ENCODE results near the gene MED27.

MED27 gene

DNA sequence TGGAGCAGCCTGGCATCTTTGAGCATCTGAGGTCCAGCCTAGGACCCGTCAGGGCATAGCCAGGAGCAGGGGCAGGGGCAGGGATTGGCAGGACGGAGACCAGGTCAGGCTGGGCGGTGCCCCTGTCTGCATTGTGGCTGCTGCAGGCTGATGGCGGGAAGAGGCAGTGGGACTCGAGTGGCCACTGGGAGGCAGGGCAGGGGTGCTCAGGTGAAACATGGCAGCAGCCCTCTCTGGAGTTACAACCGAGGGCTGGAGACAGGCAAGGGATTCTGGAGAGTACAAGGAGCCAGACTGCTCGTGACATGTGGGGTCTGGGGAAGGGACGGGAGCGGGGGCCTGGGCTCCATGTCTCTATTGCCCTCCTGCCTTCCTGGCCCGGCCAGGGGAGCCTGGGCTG lies 242.4 kb downstream of the MED27 start:
- DNase-seq (ENCODE audit: low spot score in 2 of 2): no peak
- Mint-ChIP-seq H3K27ac (ENCODE audit: low read depth) (no peak overlapping the region), H3K27me3 (peaks cover 35% of the 10 kb centered on the region)

DNA sequence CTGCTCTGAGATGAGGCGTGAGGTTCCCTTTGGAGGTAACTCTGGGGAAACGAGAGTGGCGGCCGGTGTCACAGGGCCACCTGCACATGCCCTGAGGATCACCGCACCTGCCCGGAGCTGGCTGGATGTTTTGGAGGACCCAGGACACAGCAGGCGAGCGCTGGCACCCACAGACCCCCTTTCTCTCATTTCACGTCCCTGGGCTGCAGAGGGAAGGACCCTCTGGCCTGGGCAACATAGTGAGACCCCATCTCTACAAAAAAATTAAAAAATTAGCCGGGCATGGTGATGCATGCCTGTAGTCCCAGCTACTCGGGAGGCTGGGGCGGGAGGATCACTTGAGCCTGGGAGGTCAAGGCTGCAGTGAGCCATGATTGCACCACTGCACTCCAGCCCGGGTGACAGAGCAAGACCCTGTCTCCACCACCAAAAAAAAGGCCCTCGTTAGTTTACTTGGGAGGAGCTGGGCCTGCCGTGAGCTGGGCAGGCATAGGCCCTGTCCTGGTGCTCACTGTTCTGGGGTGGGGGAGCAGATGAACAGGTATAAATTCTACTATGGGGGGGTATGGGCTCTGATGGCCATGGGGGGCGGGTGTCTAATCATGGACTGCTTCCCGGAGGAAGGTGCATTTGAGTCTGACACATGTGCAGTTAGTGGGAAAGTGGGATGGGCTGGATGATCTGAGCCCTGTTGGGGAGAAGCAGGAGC lies 242.9 kb downstream of the MED27 start:
- no peak overlapping the region for H3K27ac Mint-ChIP-seq (ENCODE audit: low read depth)

More for the DNA sequence above, 242.4 kb downstream of the MED27 start:
- Mint-ChIP-seq H3K36me3 (ENCODE audit: insufficient read depth) (no peaks in the 10 kb centered on the region), H3K9me3 (no peaks in the 10 kb centered on the region), H3K4me3 (no peak overlapping the region), H3K4me1 (peaks cover 4% of the 10 kb centered on the region)
- ATAC-seq (replicated peaks; ENCODE audit: extremely low read depth, poor library complexity, severe bottlenecking): no peak

DNA sequence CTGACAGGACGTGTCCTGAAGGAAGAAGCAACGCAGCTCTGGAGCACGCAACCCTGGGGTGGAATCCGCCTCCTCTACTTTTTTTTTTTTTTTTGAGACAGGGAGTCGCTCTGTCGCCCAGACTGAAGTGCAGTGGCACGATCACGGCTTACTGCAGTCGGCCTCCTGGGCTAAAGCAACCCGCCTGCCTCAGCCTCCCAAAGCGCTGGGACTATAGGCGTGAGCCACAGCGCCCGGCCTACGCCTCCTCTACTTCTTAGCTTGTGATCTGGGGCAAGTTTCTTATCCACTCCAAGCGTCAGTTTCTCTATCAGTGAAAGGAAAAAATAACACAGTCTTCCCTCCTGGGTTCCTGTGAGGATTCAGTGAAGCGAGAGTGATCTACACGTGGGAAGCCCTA lies 243.6 kb downstream of the MED27 start:
- no peak overlapping the region for H3K27ac Mint-ChIP-seq (ENCODE audit: low read depth)
- H3K36me3 Mint-ChIP-seq (ENCODE audit: insufficient read depth): no peaks in the 10 kb centered on the region
- DNase-seq (ENCODE audit: low spot score in 2 of 2) (no peak), ATAC-seq (replicated peaks; ENCODE audit: extremely low read depth, poor library complexity, severe bottlenecking) (no peak)
- H3K4me1 Mint-ChIP-seq: peaks cover 4% of the 10 kb centered on the region
- peaks cover 23% of the 10 kb centered on the region for H3K27me3 Mint-ChIP-seq
- no peak overlapping the region for H3K4me3 Mint-ChIP-seq
- H3K9me3 Mint-ChIP-seq: no peaks in the 10 kb centered on the region

More for the DNA sequence above, 242.9 kb downstream of the MED27 start:
- Mint-ChIP-seq H3K36me3 (ENCODE audit: insufficient read depth) (no peaks in the 10 kb centered on the region), H3K4me3 (no peak overlapping the region), H3K27me3 (peaks cover 29% of the 10 kb centered on the region), H3K4me1 (peaks cover 4% of the 10 kb centered on the region), H3K9me3 (no peaks in the 10 kb centered on the region)
- DNase-seq (ENCODE audit: low spot score in 2 of 2) (no peak), ATAC-seq (replicated peaks; ENCODE audit: extremely low read depth, poor library complexity, severe bottlenecking) (no peak)

DNA sequence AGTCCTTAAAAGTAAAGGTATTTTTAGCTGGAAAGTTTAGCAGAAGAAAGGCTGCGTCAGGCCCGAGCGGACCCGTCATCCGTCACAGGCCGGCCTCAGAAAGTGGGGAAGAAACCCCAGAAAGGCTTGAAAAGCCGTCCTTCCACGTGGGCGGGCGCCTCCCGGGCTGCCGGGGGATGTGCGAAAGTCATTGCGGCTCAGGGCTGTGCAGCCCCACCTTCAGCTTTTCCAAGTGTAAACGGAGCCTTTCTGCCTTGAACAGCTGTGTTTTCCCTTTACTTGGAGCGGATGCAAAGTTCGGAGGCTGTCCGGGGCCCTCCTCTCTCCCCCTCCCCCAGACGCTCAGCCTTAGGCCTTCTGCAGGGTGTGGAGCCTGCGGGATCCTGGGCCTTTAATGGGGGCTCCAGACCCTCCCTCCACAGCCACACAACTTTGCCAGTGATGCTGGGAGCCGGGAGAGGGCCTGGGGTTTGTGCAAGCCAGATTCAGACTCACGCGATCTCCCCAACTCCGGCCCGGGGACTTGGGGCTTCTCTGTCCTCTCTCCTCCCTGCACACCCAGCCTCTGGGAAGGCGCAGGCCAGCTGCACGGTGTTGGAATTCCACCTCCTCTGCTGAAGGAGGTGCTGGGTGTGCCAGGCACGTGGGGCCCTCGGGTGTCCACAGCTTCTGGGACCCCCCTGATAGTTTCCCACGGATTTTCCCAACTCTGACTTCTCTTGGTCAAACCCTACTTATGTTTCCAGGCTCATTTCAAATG lies 244.3 kb downstream of the MED27 start:
- H3K36me3 Mint-ChIP-seq (ENCODE audit: insufficient read depth): no peaks in the 10 kb centered on the region
- ATAC-seq (replicated peaks; ENCODE audit: extremely low read depth, poor library complexity, severe bottlenecking) (no peak), DNase-seq (ENCODE audit: low spot score in 2 of 2) (no peak)
- H3K4me3 Mint-ChIP-seq: no peak overlapping the region
- H3K27ac Mint-ChIP-seq (ENCODE audit: low read depth): no peak overlapping the region
- H3K9me3 Mint-ChIP-seq: no peaks in the 10 kb centered on the region
- peaks cover 23% of the 10 kb centered on the region for H3K27me3 Mint-ChIP-seq
- H3K4me1 Mint-ChIP-seq: peaks cover 4% of the 10 kb centered on the region

DNA sequence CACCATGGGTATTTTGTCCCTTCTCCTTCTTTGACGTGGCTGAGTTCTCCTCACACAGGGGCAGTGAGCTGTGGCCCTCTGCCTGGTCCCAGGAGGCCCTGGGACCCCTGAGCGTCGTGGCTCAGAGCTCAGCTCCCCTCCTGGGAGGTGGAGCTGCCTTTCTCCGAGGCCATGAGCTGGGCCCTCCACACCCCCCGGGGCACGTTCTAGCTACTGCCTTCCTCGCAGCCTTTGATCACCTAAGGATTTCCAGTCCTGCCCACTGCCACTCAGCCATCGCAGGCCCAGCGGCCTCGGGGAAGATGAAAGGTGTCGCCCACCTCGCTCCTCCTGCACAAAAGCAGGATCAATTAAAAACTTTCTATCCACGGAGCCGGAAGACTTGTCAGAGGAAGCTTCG lies 244.9 kb downstream of the MED27 start:
- Mint-ChIP-seq H3K36me3 (ENCODE audit: insufficient read depth) (no peaks in the 10 kb centered on the region), H3K27ac (ENCODE audit: low read depth) (no peak overlapping the region), H3K4me3 (no peak overlapping the region), H3K4me1 (peaks cover under 1% of the 10 kb centered on the region), H3K27me3 (peaks cover 23% of the 10 kb centered on the region), H3K9me3 (no peaks in the 10 kb centered on the region)
- DNase-seq (ENCODE audit: low spot score in 2 of 2): no peak
- ATAC-seq (replicated peaks; ENCODE audit: extremely low read depth, poor library complexity, severe bottlenecking): no peak

DNA sequence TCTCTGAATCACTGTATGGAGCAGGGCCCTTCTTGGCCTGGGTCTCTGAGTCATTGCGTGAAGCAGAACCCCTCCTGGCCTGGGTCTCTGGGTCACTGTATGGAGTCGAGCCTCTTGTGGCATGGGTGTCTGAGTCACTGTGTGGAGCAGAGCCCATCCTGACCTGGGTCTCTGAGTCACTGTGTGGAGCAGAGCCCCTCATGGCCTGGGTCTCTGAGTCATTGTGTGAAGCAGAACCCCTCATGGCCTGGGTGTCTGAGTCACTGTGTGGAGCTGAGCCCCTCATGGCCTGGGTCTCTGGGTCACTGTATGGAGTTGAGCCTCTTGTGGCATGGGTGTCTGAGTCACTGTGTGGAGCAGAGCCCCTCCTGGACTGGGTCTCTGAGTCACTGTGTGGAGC lies 245.8 kb downstream of the MED27 start:
- DNase-seq (ENCODE audit: low spot score in 2 of 2): no peak
- no peak for ATAC-seq (replicated peaks; ENCODE audit: extremely low read depth, poor library complexity, severe bottlenecking)
- Mint-ChIP-seq H3K4me3 (no peak overlapping the region), H3K4me1 (no peaks in the 10 kb centered on the region), H3K27me3 (peaks cover 30% of the 10 kb centered on the region), H3K36me3 (ENCODE audit: insufficient read depth) (no peaks in the 10 kb centered on the region), H3K9me3 (no peaks in the 10 kb centered on the region), H3K27ac (ENCODE audit: low read depth) (no peak overlapping the region)

DNA sequence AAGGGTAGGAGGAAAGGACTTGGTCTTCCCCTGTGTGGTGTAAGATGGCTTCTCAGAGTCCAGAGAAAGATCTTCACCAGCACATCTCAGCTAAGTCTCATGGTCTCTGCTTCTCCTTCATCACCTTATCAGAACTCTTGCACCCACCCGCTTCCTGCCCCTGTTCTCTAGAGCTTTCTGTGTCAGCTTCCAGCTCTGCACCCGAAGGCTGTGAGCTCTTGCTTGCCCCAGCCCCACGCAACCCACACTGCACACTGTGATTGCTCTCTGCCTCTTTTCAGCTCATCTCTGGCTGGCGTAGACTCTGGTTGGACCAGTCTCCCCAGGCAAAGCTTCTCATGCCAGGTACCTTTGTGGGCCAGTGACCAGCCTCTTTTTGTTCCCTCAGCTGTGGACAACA lies 246.6 kb downstream of the MED27 start:
- Mint-ChIP-seq H3K4me1 (no peaks in the 10 kb centered on the region), H3K27me3 (peaks cover 35% of the 10 kb centered on the region), H3K4me3 (no peak overlapping the region), H3K36me3 (ENCODE audit: insufficient read depth) (no peaks in the 10 kb centered on the region), H3K27ac (ENCODE audit: low read depth) (no peak overlapping the region), H3K9me3 (no peaks in the 10 kb centered on the region)
- no peak for DNase-seq (ENCODE audit: low spot score in 2 of 2)
- no peak for ATAC-seq (replicated peaks; ENCODE audit: extremely low read depth, poor library complexity, severe bottlenecking)

DNA sequence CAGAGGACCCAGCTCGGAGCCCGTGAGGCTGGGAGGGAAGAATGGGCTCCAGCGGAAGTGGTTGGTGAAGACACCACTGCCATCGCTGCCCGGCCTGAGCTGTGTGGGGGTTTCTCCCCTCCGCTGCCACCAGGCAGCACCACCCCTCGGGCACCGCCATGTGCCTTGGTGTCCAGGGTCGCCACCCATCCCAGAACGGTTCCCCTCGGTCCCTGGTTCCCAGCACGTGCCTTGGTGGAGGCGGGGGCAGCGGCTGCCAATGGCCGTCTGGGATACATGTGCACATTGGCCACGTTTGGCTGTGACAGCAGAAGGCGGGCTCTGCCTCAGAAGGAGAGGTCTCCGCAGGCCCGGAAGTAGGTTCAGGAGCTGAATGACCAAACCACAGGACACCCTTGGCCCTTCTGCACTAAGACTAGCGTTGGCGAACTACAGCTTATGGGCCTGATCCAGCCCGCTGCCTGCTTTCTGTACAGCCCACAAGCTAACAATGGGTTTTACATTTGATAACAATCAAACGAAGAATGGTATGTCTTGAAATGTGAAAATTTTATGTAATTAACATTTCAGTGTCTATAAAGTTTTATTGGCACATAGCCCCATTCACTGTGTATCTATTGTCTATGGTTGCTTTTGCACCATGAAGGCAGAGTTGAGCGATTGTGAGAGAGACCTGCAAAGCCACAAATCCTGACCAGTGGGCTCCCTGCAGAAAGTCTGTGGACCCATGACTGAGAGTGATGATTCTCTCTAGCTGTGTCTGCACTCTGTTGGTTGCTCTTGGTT lies 248.1 kb downstream of the MED27 start:
- Mint-ChIP-seq H3K4me1 (no peaks in the 10 kb centered on the region), H3K4me3 (no peak overlapping the region), H3K27ac (ENCODE audit: low read depth) (no peak overlapping the region), H3K9me3 (no peaks in the 10 kb centered on the region), H3K36me3 (ENCODE audit: insufficient read depth) (no peaks in the 10 kb centered on the region), H3K27me3 (peaks cover 35% of the 10 kb centered on the region)
- ATAC-seq (replicated peaks; ENCODE audit: extremely low read depth, poor library complexity, severe bottlenecking) (no peak), DNase-seq (ENCODE audit: low spot score in 2 of 2) (no peak)

DNA sequence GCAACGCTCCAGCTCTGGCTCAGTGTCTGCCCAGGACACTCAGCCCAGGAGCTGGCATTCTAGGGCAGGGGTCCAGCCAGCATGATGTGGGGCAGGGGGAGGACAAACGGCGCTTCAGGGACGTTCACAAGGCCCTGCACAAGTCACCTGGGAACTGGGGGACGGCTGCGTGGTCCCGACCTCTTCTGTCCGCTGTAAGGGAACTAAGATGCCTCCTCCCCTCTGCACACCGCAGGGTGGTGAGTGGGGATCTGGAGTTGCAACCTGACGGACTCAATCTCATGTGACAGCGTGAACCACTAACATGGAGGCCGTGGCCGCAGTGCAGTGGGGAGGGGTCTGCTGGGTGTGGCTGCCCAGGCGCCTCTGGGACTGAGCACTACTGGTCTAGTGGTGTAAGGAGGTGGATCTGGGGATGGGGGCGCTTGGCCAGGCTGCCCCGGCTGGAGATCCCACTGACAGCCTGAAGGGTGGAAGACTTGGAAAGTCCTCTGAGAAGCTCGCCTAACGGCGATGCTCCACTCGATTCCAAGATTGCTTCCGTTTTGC lies 251.8 kb downstream of the MED27 start:
- no peak overlapping the region for H3K4me3 Mint-ChIP-seq
- ATAC-seq (replicated peaks; ENCODE audit: extremely low read depth, poor library complexity, severe bottlenecking): no peak
- peaks cover 5% of the 10 kb centered on the region for H3K4me1 Mint-ChIP-seq
- H3K36me3 Mint-ChIP-seq (ENCODE audit: insufficient read depth): no peaks in the 10 kb centered on the region
- H3K9me3 Mint-ChIP-seq: no peaks in the 10 kb centered on the region
- peaks cover 63% of the 10 kb centered on the region for H3K27me3 Mint-ChIP-seq
- H3K27ac Mint-ChIP-seq (ENCODE audit: low read depth): no peak overlapping the region
- DNase-seq (ENCODE audit: low spot score in 2 of 2): no peak

DNA sequence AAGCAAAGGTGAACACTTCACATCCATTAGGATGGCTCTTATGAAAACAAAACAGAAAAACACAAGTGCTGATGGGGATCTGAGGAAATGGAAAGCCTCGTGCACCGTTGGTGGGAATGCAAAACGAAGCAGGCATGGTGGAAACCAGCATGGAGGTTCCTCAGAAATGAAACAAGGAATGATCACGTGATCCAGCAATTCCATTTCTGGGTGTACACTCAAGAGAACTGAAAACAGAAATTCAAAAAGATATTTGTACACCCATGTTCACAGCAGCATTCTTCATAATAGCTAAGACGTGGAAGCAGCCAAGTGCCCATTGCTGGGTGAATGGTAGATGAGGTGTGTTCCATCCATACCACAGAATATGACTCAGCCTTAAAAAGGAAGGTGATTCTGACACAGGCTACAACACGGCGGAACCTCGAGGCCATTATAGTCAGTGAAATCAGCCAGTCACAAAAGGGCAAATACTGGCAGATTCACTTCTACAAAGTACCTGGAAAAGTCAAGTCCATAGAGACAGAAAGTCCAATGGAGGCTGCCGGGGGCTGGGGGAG lies 252.6 kb downstream of the MED27 start:
- Mint-ChIP-seq H3K4me3 (no peak overlapping the region), H3K27me3 (peaks cover 65% of the 10 kb centered on the region), H3K9me3 (no peaks in the 10 kb centered on the region), H3K27ac (ENCODE audit: low read depth) (no peak overlapping the region), H3K36me3 (ENCODE audit: insufficient read depth) (no peaks in the 10 kb centered on the region), H3K4me1 (peaks cover 5% of the 10 kb centered on the region)
- DNase-seq (ENCODE audit: low spot score in 2 of 2): no peak
- no peak for ATAC-seq (replicated peaks; ENCODE audit: extremely low read depth, poor library complexity, severe bottlenecking)

DNA sequence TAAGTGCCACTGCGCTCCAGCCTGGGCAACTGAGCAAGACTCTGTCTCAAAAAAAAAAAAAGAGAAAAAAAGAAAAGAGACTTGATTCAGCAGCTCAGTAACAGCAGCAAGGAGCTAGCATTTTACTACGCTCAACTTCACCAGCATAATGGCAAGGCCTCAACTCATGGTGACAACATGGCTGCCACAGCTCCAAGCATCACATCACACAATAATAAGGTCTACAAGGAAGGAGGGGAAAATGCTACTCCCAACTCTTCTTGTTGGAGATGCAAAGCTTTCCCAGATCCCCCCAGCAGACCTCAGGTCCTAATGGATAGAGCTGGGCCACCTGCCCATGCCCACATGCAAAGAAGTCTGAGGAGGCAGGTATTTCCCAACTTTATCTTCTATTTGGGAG lies 253.6 kb downstream of the MED27 start:
- H3K4me1 Mint-ChIP-seq: peaks cover 5% of the 10 kb centered on the region
- ATAC-seq (replicated peaks; ENCODE audit: extremely low read depth, poor library complexity, severe bottlenecking) (no peak), DNase-seq (ENCODE audit: low spot score in 2 of 2) (no peak)
- no peak overlapping the region for H3K27ac Mint-ChIP-seq (ENCODE audit: low read depth)
- no peak overlapping the region for H3K4me3 Mint-ChIP-seq
- peaks cover 75% of the 10 kb centered on the region for H3K27me3 Mint-ChIP-seq
- no peaks in the 10 kb centered on the region for H3K9me3 Mint-ChIP-seq
- H3K36me3 Mint-ChIP-seq (ENCODE audit: insufficient read depth): no peaks in the 10 kb centered on the region

DNA sequence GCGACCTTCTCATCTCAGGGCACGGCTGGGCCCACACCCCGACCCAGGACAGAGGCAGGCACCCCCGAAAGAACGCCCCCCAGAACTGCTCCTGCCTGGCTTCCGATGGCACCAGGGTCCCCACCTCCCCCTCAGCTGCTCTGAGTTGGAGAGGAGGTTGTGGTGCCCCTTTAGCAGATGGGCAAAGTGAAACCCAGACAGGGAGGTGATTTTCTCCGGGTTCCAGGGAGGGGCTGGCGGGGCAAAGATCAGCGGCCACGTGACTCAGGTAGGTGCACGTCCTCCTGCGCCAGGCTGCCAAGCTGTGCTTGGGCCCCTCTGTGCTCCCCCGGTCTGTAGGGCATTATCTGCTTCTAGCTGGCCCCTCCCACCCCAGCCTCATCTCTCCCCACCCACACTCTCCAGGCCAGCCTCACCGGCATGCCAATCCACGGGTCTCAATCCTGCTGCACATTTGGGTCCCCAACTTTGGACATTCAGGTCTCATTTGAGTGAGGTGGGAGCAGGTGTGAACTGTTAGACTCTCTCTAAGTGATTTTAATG lies 254.6 kb downstream of the MED27 start:
- no peaks in the 10 kb centered on the region for H3K36me3 Mint-ChIP-seq (ENCODE audit: insufficient read depth)
- no peak overlapping the region for H3K27ac Mint-ChIP-seq (ENCODE audit: low read depth)
- no peak for DNase-seq (ENCODE audit: low spot score in 2 of 2)
- peaks cover 5% of the 10 kb centered on the region for H3K4me1 Mint-ChIP-seq
- H3K9me3 Mint-ChIP-seq: no peaks in the 10 kb centered on the region
- H3K27me3 Mint-ChIP-seq: peaks cover 85% of the 10 kb centered on the region
- no peak for ATAC-seq (replicated peaks; ENCODE audit: extremely low read depth, poor library complexity, severe bottlenecking)
- no peak overlapping the region for H3K4me3 Mint-ChIP-seq
